Activated T-cell treated with anti-CD3 and anti-CD28 coated beads, Interleukin-2, amount 50 U/mL, for 24 hours (primary cell): ENCODE data around the gene SNRNP35.
"Not testable (repeated sequence)": the region's sequence is repeated elsewhere in the genome, so short reads cannot be mapped to it uniquely, and the experiment has no call there.

Experiments
- DNase-seq: peaks from one replicate; pipeline ENCODE4 v3.0.0-alpha.2; 2020
- H3K27ac Mint-ChIP-seq: 2 replicates; pipeline ENCODE4 v1.8.0; 2020; ENCODE audit warnings: mild to moderate bottlenecking, mixed read lengths
- H3K27me3 Mint-ChIP-seq: 2 replicates; pipeline ENCODE4 v1.8.0; 2020; ENCODE audit warnings: mixed read lengths
- H3K36me3 Mint-ChIP-seq: 2 replicates; pipeline ENCODE4 v1.8.0; 2020; ENCODE audit warnings: low read depth, mixed read lengths
- H3K4me1 Mint-ChIP-seq: 2 replicates; pipeline ENCODE4 v1.8.0; 2020; ENCODE audit warnings: low read depth, mixed read lengths
- H3K4me3 Mint-ChIP-seq: 2 replicates; pipeline ENCODE4 v1.8.0; 2020; ENCODE audit warnings: mild to moderate bottlenecking, moderate library complexity, mixed read lengths
- H3K9me3 Mint-ChIP-seq: 2 replicates; pipeline ENCODE4 v1.8.0; 2020; ENCODE audit warnings: mixed read lengths

The SNRNP35 gene

DNA sequence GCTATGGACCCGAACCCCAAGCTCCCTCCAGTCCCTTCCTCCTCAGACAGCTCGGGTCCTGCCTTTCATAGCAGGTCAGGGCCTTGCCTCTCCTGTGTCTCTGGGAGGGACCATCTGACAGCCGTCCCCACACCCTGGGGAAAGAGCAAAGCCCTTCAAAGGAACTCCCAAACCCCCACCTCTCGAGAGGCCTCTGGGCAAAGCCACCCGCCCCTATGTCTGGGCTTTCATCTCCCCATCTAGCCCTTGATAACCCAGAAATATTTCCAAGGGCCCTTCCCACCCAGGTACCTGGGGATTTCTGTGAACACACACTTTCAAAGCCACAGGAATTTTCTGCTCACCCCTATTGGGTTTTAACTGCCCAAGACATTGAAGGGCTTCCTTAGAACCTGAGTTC lies 32.1 kb downstream of the SNRNP35 start:
- Mint-ChIP-seq H3K27me3 (no peaks in the 10 kb centered on the region), H3K9me3 (no peaks in the 10 kb centered on the region), H3K36me3 (no peaks in the 10 kb centered on the region), H3K27ac (no peak overlapping the region), H3K4me1 (peaks cover 3% of the 10 kb centered on the region), H3K4me3 (no peak overlapping the region)
- no peak for DNase-seq

DNA sequence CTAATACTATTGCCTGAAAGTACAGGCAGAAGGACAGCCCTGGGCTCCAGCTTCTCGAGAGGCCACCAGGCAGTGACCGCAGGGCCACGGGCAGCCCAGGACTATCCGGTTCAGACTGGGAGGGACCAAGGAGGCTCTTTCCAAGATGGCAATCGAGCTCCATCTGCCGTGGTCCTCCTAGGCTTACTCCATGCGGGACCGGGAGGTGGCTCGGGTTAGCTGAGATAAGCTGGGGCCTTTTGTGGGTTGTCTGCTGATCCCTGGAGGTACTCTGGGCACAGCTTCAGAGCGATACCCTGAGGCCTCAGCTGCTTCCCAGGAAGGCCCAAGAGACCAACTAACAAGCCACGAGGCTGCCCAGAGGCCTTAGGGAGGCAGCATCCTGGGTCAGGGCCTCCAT lies 33.1 kb downstream of the SNRNP35 start:
- Mint-ChIP-seq H3K27me3 (no peaks in the 10 kb centered on the region), H3K36me3 (no peaks in the 10 kb centered on the region), H3K4me1 (no peaks in the 10 kb centered on the region), H3K27ac (no peak overlapping the region), H3K9me3 (no peaks in the 10 kb centered on the region), H3K4me3 (no peak overlapping the region)
- DNase-seq = no peak

DNA sequence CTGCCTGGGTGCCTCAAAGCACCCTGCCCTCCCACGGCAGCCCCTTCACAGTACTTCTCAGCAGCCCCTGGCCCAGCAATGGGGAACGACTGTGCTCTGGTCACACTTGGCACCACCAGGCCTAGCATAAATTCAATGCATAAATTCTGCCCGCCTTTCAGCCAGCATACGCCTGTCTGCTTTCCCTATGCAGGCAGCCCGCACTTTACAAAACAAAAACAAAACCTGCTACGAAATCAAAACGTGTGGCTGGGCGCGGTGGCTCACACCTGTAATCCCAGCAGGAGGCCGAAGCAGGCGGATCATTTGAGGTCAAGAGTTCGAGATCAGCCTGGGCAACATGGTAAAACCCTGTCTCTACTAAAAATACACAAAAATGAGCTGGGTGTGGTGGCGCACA lies 33.5 kb downstream of the SNRNP35 start:
- Mint-ChIP-seq H3K27me3 (no peaks in the 10 kb centered on the region), H3K4me1 (no peaks in the 10 kb centered on the region), H3K27ac (no peak overlapping the region), H3K36me3 (no peaks in the 10 kb centered on the region), H3K9me3 (no peaks in the 10 kb centered on the region), H3K4me3 (no peak overlapping the region)
- DNase-seq = no peak

DNA sequence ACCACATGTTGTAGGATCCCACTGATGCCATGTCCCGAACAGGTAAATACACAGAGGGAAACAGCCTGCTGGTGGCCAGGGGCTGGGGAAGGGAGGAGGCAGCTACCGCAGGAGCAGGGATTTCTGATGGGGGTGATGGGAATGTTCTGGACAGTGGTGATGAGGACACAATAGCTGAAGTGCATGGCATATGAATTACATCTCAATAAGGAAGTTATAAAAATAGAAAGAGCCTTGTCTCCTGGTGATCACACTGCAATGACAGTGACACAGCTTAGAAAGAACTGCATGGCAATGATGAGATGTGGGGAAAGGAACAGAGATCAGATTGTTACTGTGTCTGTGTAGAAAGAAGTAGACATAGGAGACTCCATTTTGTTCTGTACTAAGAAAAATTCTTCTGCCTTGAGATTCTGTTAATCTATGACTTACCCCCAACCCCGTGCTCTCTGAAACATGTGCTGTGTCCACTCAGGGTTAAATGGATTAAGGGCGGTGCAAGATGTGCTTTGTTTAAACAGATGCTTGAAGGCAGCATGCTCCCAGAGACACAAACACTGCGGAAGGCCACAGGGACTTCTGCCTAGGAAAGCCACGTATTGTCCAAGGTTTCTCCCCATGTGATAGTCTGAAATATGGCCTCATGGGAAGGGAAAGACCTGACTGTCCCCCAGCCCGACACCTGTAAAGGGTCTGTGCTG lies 34.5 kb downstream of the SNRNP35 start:
- not testable (repeated sequence) for H3K27ac Mint-ChIP-seq, DNase-seq, H3K36me3 Mint-ChIP-seq, H3K9me3 Mint-ChIP-seq, H3K4me3 Mint-ChIP-seq, H3K4me1 Mint-ChIP-seq, H3K27me3 Mint-ChIP-seq

DNA sequence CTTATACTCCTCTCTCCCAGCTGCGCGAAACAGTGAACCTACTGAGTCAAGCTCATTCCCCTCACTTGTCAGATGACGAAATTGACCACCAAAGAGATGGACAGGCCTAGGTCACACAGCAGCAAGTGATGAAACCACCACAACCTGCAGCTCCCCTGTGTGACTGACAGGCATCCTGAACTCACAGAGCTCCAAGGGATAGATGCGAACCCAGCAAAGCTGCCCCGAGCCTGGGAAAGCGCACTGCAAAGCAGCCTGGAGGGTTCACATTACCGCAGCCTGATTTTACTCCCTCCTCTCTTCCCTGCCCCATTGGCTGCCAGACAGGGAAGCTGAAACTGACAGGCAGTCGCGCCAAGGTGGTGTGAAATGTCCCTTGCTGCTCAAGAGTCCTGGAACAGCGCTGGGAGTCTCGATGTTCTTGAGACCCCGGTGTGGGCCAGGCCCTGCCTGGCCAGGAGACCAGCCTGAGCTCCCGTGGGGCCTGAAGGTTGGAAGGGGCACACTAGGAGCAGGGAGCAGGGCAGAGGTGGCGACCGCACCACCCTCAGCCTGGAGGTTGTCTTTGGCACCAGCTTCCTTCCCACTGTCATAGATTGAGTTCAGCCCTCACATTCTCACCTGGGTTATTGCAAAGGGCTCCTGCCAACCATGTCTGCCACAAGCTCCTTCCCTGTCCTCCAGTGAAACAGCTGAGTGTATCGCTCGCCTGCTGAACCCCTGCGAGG lies 36.3 kb downstream of the SNRNP35 start:
- Mint-ChIP-seq H3K4me3 (no peak overlapping the region), H3K27ac (no peak overlapping the region), H3K4me1 (no peaks in the 10 kb centered on the region)

DNA sequence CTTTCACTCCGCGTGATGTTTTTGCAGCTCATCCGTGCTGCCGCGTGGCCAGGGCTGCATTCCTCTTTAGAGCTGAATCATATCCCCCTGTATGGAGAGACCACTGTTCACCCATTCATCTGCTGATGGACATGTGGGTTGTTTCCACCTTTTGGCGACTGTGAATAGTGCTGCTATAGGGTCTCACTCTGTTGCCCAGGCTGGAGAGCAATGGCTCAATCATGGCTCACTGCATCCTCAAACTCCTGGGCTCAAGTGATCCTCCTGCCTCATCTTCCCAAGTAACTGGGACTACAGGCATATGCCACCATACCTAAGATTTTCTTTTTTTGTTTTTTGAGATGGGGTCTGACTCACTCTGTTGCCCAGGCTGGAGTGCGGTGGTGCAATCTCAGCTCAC lies 39.1 kb downstream of the SNRNP35 start:
- H3K36me3 Mint-ChIP-seq = no peaks in the 10 kb centered on the region
- DNase-seq = no peak
- no peaks in the 10 kb centered on the region for H3K9me3 Mint-ChIP-seq
- no peak overlapping the region for H3K27ac Mint-ChIP-seq
- no peaks in the 10 kb centered on the region for H3K27me3 Mint-ChIP-seq
- no peak overlapping the region for H3K4me3 Mint-ChIP-seq
- no peaks in the 10 kb centered on the region for H3K4me1 Mint-ChIP-seq

More for the DNA sequence above, 36.3 kb downstream of the SNRNP35 start:
- no peak for DNase-seq
- Mint-ChIP-seq H3K36me3 (no peaks in the 10 kb centered on the region), H3K9me3 (no peaks in the 10 kb centered on the region), H3K27me3 (no peaks in the 10 kb centered on the region)

DNA sequence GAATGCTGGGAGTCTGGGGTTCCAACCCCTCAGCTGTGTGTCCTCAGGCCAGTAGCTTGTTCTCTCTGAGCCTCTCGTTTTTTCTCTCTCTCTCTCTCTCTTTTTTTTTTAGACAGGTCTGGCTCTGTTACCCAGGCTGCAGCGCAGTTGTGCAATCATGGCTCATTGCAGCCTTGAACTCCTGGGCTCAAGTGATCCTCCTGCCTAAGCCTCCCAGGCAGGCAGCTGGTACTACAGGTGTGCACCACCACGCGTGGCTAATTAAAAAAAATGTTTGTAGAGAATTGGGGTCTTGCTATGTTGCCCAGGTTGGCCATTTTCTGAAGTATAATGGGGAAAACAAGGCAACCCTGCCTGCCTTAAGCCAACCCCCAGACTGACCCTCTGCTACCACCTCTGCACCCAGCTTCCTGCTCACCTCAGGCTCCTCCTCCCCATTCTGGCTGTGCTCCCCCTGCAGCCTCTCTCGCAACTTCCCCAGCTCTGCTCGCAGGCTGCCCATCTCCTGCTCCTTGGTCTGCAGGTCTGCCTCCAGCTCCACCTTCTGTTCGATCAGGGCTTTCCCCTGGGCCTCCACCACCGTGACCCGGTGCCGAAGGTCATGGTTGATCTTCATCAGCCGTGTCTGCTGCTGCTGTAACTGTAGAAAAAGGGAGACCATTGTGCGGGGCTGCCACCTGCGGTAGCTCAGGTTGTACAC lies 40.3 kb downstream of the SNRNP35 start:
- no peaks in the 10 kb centered on the region for H3K9me3 Mint-ChIP-seq
- no peak overlapping the region for H3K4me3 Mint-ChIP-seq
- no peaks in the 10 kb centered on the region for H3K4me1 Mint-ChIP-seq
- H3K27ac Mint-ChIP-seq = no peak overlapping the region
- H3K27me3 Mint-ChIP-seq = no peaks in the 10 kb centered on the region
- no peaks in the 10 kb centered on the region for H3K36me3 Mint-ChIP-seq
- DNase-seq = no peak

DNA sequence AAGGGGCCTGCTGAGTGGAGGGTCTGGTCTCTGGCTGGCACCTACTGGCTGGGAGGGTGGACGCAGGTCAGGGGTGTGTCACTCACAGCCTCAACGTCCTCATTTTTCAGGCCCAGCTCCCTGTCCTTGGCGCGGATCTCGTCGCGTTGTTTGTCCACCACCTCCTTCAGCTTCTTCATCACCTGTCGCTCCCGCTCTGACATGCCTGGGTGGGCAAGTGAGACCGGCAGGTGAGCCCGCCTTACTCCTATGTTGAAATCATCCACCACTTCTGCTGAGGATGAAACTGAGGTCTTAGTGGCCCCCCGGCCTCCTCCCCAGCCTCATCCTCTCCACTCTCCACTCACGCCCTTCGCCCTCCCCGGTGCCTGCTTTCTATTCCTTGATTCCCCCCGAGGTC lies 41.4 kb downstream of the SNRNP35 start:
- H3K9me3 Mint-ChIP-seq = no peaks in the 10 kb centered on the region
- no peak overlapping the region for H3K27ac Mint-ChIP-seq
- H3K36me3 Mint-ChIP-seq = no peaks in the 10 kb centered on the region
- DNase-seq = no peak
- no peaks in the 10 kb centered on the region for H3K27me3 Mint-ChIP-seq
- H3K4me1 Mint-ChIP-seq = no peaks in the 10 kb centered on the region
- no peak overlapping the region for H3K4me3 Mint-ChIP-seq

DNA sequence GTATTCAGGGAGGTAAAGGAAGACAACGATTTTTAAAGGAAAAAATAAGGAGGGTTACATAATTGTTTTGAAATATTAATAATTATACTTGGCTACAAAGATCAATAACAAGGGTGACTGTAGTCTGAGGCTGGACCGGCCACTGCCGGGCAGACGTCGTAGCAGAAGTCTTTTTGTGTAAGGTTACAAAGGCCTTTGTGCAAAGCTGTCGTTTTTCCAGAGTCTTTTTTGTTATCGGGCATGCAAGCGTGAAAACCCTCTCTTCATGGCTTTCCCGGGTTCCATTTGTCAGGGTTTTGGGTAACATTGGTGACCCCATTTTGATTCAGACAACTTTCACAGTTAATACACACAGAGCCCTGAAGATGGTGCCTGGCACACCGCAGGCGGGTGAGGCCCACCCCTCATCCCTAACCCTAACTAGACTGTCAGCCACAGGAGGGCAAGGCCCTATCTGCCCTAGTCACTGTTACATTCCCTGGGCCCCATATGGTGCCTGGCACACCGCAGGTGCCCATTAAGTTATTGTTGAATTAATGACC lies 44.3 kb downstream of the SNRNP35 start:
- H3K27me3 Mint-ChIP-seq = no peaks in the 10 kb centered on the region
- no peaks in the 10 kb centered on the region for H3K4me1 Mint-ChIP-seq
- H3K27ac Mint-ChIP-seq = no peak overlapping the region
- H3K9me3 Mint-ChIP-seq = no peaks in the 10 kb centered on the region
- no peaks in the 10 kb centered on the region for H3K36me3 Mint-ChIP-seq
- no peak overlapping the region for H3K4me3 Mint-ChIP-seq
- no peak for DNase-seq

DNA sequence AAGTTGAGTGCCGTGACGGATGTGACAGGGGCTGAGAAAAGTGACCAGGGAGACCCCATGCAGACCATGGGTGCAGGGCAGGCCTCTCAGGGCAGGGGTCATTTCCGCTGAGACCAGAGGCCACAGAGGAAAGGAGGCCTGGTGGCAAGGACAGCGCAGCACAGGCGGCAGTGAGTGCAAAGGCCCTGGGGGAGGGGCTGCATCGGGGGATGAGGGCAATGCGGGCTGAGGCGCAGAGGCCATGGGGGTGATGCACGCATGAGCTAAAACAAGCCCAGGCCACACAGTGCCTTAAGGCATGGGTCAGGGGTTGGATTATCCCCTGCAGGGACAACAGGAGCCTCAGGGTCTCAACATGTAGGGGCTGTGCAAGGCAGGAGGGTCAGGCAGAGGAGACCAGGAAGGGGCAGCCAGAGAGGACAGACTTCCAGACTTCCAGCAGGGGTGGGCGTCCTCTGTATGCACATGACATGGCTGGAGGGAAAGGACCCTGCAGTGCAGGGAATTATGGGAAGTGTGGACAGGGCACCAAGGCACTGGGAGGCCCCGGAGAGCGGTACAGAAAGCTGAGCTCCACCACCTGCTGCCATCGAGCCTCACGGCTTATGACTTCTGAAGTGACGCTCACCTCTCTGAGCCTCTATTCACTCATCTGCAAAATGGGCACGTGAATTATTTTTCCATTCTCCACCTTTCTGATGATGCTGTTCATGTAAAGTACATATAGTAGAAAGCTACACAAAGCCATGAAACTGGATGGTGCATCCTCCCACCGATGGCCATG lies 48.3 kb downstream of the SNRNP35 start:
- Mint-ChIP-seq H3K36me3 (no peaks in the 10 kb centered on the region), H3K27ac (no peak overlapping the region), H3K27me3 (no peaks in the 10 kb centered on the region), H3K4me3 (no peak overlapping the region), H3K9me3 (no peaks in the 10 kb centered on the region), H3K4me1 (no peaks in the 10 kb centered on the region)
- DNase-seq = no peak

DNA sequence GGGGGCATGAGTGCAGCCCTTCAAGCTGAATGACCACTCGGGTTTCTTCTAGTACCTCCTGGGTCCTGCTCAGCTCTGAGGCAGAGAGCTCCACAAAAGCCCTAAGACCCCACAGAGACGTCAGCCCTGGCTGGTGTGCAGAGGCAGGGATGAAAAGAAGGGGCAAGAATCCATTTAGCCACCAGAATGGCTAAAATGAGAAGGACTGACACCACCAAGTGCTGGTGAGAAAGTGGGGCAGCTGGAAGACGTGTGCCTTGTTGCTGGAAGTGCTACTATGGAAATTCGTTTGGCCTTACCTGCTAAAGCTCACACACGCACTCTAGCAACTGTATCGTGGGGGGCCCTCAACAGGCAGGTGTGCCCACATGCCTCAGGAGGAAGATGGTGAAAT lies 48.9 kb downstream of the SNRNP35 start:
- Mint-ChIP-seq H3K27me3 (no peaks in the 10 kb centered on the region), H3K9me3 (no peaks in the 10 kb centered on the region)

DNA sequence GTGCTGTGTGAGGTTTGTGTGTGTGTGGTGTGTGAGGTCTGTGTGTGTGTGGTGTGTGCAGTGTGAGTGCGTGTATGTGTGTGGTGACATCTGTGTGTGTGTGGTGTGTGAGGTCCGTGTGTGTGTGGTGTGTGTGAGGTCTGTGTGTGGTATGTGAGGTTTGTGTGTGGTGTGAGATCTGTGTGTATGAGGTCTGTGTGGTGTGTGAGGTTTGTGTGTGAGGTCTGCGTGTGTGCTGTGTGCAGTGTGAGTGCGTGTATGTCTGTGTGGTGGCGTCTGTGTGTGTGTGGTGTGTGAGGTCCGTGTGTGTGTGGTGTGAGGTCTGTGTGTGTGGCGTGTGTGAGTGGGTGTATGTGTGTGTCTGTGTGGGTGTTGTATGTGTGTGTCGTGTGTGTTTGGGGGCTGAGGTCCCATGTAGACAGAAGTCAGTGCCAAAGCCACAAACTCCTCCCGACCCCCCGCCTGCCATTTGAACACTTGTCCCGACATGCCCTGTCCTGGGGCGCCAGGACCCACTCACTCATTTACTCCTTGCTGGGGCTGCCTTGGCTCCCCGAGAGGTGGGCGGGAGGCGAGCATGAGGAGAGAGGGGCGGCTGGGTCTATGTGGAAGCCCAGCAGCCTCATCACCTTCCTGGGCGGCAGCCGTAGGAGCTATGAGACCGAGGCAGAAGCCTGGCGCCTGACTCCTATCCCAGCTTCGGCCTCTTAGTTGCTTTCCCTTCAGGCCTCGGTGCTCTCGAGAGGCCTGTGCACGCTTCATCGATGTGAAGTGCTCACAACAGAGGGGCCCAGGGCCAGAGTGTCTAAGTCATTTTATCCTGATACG lies 55.1 kb downstream of the SNRNP35 start:
- Mint-ChIP-seq H3K27ac (no peak overlapping the region), H3K4me1 (no peaks in the 10 kb centered on the region), H3K27me3 (no peaks in the 10 kb centered on the region), H3K36me3 (peaks cover 12% of the 10 kb centered on the region), H3K9me3 (no peaks in the 10 kb centered on the region), H3K4me3 (no peak overlapping the region)
- DNase-seq = no peak

More for the DNA sequence above, 48.9 kb downstream of the SNRNP35 start:
- Mint-ChIP-seq H3K4me1 (no peaks in the 10 kb centered on the region), H3K4me3 (no peak overlapping the region), H3K27ac (no peak overlapping the region), H3K36me3 (no peaks in the 10 kb centered on the region)
- DNase-seq = no peak

DNA sequence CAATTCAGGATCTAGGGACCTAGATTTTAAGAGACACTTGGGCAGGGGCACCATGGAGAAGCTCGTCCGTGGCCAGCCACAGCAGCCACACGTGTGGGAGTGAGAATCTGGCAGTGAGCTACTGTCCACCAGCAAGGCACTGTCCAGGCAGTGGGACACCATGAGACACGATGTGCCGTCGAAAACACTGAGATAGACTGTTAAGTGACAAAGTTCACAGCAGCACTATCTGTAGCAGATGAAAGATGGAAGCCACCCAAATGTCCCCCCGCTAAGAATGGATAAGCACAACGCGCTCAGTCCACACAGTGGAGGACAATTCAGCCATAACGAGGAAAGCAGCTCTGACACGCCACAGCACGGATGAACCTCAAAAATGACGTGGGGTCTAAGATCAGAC lies 55.9 kb downstream of the SNRNP35 start:
- no peaks in the 10 kb centered on the region for H3K27me3 Mint-ChIP-seq
- H3K27ac Mint-ChIP-seq = no peak overlapping the region
- no peak for DNase-seq

More for the DNA sequence above, 55.9 kb downstream of the SNRNP35 start:
- no peaks in the 10 kb centered on the region for H3K9me3 Mint-ChIP-seq
- peaks cover 14% of the 10 kb centered on the region for H3K36me3 Mint-ChIP-seq
- H3K4me1 Mint-ChIP-seq = no peaks in the 10 kb centered on the region
- no peak overlapping the region for H3K4me3 Mint-ChIP-seq
